ENCODE data around the gene NEGR1.

DNA sequence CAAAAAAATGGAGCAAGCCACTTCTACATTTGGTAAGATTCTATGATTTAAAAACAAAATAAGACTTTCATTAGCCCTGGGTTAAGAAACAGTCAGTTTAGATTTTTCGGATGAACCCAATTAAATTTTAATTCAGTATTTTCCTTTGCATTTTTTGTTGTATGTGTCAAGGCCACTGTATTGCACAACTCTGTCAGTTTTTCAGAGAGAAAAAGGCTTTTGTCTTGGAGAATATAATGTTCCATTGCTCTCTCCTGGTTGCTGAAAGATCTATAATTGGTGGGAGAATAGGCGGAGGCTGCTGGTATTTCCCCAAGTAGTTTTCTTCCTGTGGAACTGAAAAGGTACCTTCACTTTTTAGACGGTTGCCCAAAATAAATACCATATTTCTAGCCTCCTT is 84.6 kb downstream of the NEGR1 start:
- TF ChIP-seq, protein P1, sequence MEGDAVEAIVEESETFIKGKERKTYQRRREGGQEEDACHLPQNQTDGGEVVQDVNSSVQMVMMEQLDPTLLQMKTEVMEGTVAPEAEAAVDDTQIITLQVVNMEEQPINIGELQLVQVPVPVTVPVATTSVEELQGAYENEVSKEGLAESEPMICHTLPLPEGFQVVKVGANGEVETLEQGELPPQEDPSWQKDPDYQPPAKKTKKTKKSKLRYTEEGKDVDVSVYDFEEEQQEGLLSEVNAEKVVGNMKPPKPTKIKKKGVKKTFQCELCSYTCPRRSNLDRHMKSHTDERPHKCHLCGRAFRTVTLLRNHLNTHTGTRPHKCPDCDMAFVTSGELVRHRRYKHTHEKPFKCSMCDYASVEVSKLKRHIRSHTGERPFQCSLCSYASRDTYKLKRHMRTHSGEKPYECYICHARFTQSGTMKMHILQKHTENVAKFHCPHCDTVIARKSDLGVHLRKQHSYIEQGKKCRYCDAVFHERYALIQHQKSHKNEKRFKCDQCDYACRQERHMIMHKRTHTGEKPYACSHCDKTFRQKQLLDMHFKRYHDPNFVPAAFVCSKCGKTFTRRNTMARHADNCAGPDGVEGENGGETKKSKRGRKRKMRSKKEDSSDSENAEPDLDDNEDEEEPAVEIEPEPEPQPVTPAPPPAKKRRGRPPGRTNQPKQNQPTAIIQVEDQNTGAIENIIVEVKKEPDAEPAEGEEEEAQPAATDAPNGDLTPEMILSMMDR (IDR thresholded peaks at IDR 0.05; ENCODE audit: insufficient read depth, low read depth, low read length), result no peak
- no peak for TF ChIP-seq EZH2 (IDR thresholded peaks at IDR 0.05; ENCODE audit: insufficient read depth, low read length)
